PFSK-1 (cell line): ENCODE measurements around the gene IL1RN.

ENCODE experiments used
- FOXP2 ChIP-seq: optimal IDR thresholded peaks from 2 replicates; pipeline ENCODE3; 2011; ENCODE audit warnings: borderline replicate concordance, control low read depth, inconsistent platforms; ENCODE audit not compliant: insufficient read depth; ENCODE audit errors: extremely low read length, extremely low read depth
- POLR2AphosphoS5 ChIP-seq: IDR thresholded peaks from 2 replicates; pipeline ENCODE4 v1.6.1; 2012; ENCODE audit warnings: low read depth, mild to moderate bottlenecking, control low read depth, low read length, moderate library complexity
- REST ChIP-seq, 2 experiments: IDR thresholded peaks; 2 replicates each; pipeline versions ENCODE4 v1.6.1 to v1.8.0; 2011 to 2012; ENCODE audit warnings: low read depth in 2 of 2, low read length in 2 of 2, control low read depth in 1 of 2, inconsistent platforms in 1 of 2, mild to moderate bottlenecking in 1 of 2, moderate library complexity in 1 of 2; ENCODE audit not compliant: insufficient read depth in 1 of 2
- SIN3A ChIP-seq: IDR thresholded peaks from 2 replicates; pipeline ENCODE4 v1.6.1; 2012; ENCODE audit warnings: mild to moderate bottlenecking, low read length, moderate library complexity, borderline replicate concordance; ENCODE audit not compliant: insufficient read depth

- TF ChIP-seq REST (IDR thresholded peaks at IDR 0.05; ENCODE audit: insufficient read depth in 1 of 2, low read depth in 2 of 2, low read length in 2 of 2), result no peak
- TF ChIP-seq FOXP2, result no peak
- TF ChIP-seq SIN3A, result no peak
- no peak for TF ChIP-seq POLR2AphosphoS5
Measured at GRCh38 chr2:113111121-113111520, 16.3 kb upstream of the IL1RN start.
